Activated naive CD8-positive, alpha-beta T cell treated with anti-CD3 and anti-CD28 coated beads, Interleukin-2, amount 50 U/mL, for 16 hours (primary cell): ENCODE measurements around the gene SESN1.

Experiments
- DNase-seq: peaks from one replicate; pipeline ENCODE4 v3.0.0-alpha.2; 2020; ENCODE audit warnings: low read depth, low spot score

The SESN1 gene

DNA sequence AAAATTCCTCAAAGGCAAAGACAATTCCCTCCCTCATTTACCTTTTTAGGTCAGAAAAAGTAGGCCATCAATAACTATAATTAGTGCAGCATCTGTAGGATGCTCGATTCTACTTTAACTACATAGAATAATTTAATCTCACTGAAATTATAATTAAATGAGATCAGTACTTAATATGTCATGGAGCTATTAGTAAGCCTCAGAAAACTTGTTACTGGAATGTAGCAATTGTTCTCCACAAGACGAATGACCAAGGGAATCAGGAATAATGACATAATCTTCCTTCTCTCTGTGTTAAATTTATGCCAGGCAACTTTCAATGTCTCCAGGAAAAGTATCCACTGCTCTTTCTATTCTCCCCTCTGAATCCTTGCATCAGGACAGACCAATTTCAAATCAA is 34.1 kb downstream of the SESN1 start:
- no peak for DNase-seq

DNA sequence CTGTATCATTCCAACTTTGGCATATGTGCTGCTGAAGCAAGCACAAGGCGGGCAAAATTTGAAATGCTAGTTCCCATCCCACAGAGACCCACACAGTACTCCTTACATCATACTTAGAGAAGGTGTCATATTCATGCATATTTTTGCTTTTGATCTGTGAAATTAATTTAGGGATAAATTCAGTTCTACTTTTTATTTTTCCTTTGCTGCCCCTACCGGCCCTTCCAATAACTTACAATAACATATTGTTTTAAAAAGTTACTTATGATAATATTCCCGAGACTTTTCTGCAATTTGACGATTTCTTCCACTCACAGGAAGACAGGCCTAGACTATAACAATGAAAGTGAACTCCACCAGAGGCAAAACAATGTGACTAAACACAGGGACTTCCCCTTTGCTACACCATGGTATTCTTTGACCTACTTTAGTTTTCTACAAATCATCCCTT is 35.0 kb downstream of the SESN1 start:
- DNase-seq: no peak

GRCh38 chr6:109059153-109059552 is 35.5 kb downstream of the SESN1 start:
- no peak for DNase-seq

GRCh38 chr6:109058620-109059019 is 36.0 kb downstream of the SESN1 start:
- no peak for DNase-seq

DNA sequence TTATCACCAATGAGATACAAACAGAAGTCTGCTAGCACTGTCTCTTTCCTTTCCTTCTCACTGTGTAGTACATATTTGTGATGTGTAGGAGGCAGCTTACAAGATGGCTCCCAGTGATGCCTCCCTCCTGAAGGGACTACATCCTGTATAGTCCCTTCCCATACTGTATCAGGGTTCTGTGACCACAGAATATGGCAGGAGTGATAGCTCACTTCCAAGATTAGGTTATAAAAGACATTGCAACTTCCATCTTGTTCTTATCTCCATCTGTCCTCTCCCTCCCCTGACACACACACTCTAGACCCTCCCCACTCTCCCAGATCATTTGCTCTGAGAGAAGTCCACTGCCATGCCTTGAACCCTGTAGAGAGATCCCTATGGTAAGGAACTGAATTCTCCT is 38.0 kb downstream of the SESN1 start:
- DNase-seq: no peak

GRCh38 chr6:109055771-109056235 is 38.8 kb downstream of the SESN1 start:
- DNase-seq: no peak

GRCh38 chr6:109053336-109053735 is 41.3 kb downstream of the SESN1 start:
- no peak for DNase-seq

DNA sequence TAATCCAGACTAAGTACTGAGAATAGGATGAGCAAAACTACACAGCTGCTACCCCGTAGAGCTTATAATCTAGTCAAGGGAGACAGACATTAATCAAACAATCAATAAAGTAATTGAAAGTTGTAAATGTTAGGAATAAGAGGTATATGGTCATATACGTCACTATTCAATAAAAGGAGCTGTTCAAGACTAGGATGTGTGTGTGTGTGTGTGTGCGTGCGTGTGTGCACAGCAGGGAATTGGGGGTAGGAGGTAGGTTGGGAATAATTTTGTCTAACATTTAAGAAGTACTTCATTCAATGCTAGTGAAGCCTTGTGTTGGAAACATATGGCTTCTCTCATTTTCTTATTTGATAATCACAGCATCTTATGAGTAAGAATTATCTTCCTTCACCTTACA is 41.8 kb downstream of the SESN1 start:
- no peak for DNase-seq

DNA sequence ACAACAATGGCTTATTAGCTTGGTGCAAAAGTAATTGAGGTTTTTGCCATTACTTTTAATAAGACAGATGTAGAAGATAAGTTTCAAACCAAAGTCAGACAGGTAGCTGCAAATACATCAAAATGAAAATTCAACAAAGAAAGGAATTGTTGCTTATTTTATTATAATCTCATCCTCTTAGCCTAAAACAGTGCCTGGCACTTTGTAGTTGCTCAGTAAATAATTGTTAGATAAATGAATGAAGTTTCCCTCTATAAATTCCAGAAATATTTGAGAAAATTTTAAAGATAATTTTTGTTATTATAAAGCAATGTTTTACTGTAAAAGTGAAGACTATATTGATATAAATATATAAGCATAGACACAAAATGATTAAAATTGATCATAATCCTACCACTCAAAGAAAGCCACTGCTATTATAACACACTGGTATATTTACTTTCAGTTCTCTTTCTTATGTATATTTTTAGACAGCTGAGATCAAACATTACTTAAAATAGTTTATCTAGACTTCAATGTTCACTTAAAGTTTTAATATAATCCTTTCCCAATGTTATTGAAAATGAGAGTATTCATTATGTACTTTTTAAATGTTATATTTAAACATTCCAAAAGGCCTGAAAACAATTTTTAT is 42.5 kb downstream of the SESN1 start:
- no peak for DNase-seq

DNA sequence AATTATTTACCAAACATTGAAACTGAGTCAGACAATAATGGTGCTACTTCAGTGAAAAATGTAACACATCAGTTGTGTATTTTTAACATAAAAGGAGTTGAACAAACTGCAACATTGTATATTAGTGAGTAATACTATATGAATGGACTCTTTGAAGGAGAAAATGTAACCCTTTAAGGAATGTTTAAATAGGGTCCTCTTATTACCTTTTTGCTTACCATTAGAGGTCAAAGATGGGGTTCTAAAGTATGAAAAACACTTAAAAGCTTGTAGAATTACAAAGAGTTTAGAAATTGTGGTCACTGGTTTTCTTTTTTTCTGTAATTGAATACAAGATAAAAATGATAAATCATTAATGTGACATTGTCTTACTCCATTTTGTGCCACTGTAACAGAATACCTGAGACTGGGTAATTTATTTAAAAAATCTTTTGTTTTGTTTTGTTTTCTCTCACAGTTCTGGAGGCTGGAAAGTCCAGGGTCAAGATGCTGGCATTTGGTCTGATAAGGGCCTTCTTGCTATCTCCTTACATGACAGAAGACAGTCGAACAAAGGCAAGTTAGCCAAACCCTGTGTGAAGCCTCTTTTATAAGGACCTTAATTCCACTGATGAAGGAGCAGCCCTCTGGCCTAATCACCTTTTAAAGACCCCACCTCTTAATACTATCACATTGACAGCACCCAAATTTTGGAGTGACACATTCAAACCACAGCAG is 43.2 kb downstream of the SESN1 start:
- DNase-seq: no peak

GRCh38 chr6:109050447-109051102 is 44.1 kb downstream of the SESN1 start:
- DNase-seq: no peak

GRCh38 chr6:109050012-109050411 is 44.6 kb downstream of the SESN1 start:
- DNase-seq: no peak

DNA sequence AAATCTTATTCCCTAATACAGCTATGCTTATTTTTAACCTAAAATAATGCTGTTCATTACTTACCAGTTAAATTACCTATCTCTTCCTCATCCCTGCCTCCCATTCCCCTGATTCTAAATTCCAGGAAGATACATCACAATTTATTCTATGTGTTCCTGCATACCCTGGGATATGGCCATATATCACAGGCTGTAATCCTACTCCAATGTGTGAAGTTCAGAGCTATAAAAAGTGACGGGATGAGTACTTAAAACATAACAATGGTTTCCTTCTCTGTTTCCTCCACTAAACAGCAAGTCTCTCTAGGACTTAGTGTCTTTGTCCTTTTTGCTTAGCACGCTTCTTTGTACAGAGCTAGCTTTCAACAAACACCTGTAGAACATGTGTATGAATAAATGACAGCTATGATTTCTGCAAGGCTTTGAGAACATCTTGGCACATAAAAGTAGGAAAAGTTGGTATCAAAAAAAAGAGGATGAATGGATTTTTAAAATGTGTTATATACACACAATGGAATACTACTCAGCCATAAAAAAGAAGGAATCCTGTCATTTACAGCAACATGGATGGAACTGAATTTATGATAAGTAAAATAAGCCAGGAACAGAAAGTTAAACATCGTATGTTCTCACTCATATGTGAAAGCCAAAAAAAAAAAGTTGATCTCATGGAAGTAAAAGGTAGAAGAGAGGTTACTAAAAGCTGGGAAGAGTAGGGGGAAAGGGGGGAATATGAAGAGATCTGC is 45.8 kb downstream of the SESN1 start:
- DNase-seq: no peak

- DNase-seq: no peak
These were observed 46.5 kb downstream of the SESN1 start for GRCh38 chr6:109048176-109048575.

- DNase-seq: no peak
These were observed 49.2 kb downstream of the SESN1 start for GRCh38 chr6:109045493-109045892.

DNA sequence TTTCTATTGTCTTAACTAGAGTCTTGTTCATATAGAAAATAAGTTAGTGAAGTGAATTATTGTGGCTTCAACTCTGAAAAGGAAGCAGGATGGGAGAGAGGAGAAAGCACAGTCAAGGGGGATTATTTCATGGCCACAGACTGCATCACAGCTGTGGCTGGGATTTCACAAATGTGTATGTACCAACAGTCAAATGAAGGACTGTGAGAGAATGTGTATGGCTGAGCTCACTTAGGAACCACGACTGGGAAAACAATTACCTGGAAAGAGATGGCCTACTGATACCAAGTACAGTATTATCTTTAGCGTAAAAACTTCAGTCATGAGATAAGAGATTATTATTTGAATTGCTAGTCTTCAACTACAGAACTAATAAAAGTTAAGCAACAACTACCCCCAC is 54.9 kb downstream of the SESN1 start:
- DNase-seq: no peak

- DNase-seq: no peak
These were observed 55.7 kb downstream of the SESN1 start for GRCh38 chr6:109038837-109039398.

- DNase-seq: no peak
These were observed 57.9 kb downstream of the SESN1 start for GRCh38 chr6:109036574-109037294.

DNA sequence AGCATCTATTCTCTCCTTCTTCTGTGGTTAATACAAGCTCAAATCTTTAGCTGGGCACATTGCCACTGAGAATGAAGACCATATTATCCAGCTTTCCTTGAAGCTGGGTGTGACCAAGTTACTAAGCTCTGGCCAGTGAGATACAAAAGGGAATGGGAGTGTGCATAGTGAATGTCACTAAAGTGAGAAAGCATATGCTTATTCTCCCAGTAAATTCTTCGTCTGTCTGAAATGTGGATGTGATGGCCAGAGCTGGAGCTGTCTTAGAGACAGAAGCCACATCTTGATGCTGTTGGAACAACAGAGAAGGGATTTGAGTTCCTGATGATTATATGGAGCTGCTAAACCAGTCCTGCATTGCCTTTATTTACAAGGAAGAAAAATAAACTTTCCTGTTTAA is 60.1 kb downstream of the SESN1 start:
- no peak for DNase-seq

DNA sequence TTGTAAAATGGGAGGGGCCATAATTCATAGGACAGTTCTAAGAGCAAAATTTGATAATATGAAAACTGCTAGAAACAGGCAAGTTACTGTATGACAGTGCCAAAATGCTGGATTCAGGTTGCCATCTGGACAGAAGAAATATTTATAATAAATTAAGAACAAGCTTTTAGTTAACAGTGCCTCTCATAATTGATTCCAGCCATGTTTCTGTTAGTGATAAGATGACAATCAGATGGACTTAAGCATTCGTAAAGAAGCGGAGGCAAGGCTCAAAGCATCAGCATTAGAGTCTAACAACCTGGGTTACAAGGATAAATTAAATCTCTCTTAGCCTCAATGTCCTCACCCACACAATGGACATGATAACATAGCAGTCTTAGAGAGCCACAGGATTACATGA is 61.0 kb downstream of the SESN1 start:
- no peak for DNase-seq

DNA sequence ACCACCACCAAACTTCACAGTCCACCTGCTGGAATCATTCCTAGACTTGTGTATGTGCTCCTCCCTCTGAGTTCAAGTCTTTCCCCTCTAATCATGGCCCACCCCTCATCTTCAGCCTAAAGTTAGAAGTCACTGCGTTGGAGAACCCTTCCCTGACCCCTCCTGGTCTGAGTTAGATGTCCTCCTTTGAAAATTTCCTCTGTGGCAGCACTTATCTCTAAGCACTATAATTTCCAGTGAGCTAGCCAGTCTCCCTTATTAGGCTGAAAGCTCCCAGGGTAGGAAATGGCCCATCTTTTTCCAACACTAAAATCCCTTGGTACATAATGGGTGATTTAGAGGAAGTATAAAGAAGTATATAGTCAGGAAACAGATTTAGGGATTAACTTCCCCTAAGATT is 63.2 kb downstream of the SESN1 start:
- no peak for DNase-seq
